SK-N-MC (cell line): Measurements from ENCODE around the gene MARCOL.

Experiments
- DNase-seq: peaks from one replicate; pipeline ENCODE4 v3.0.0-alpha.2; 2011; ENCODE audit warnings: low read depth, low spot score
- H3K27ac ChIP-seq: fragments of 200-600 bp; sonication (generic); 2 replicates; pipeline ENCODE4 v1.5.1; 2016; ENCODE audit warnings: mixed run types
- H3K36me3 ChIP-seq: fragments of 200-600 bp; sonication (generic); 2 replicates; pipeline ENCODE4 v1.6.1; 2017; ENCODE audit warnings: antibody characterized with exemption, low read length, mixed read lengths; ENCODE audit not compliant: insufficient read depth
- H3K4me3 ChIP-seq: fragments of 200-600 bp; sonication (generic); 2 replicates; pipeline ENCODE4 v1.5.1; 2016
- H3K9ac ChIP-seq: fragments of 200-600 bp; sonication (generic); 2 replicates; pipeline ENCODE4 v1.8.0; 2017; ENCODE audit warnings: mixed run types, mixed read lengths; ENCODE audit not compliant: insufficient read length
- H3K9me3 ChIP-seq: fragments of 200-600 bp; sonication (generic); 2 replicates; pipeline ENCODE4 v1.6.1; 2017; ENCODE audit warnings: low read depth, mild to moderate bottlenecking, antibody characterized with exemption, low read length, moderate library complexity, mixed read lengths
- EZH2 ChIP-seq: fragments of 200-600 bp; sonication (generic); IDR thresholded peaks from one replicate; pipeline ENCODE4 v1.6.1; 2017; ENCODE audit warnings: antibody characterized with exemption
- FOXP2 ChIP-seq: optimal IDR thresholded peaks from 2 replicates; pipeline ENCODE3; 2011; ENCODE audit warnings: mild to moderate bottlenecking, moderate library complexity; ENCODE audit not compliant: insufficient read depth; ENCODE audit errors: extremely low read length, control extremely low read depth
- POLR2AphosphoS5 ChIP-seq: IDR thresholded peaks from 2 replicates; pipeline ENCODE4 v1.6.1; 2012; ENCODE audit warnings: mild to moderate bottlenecking, low read depth, low read length, borderline replicate concordance

The MARCOL gene

DNA sequence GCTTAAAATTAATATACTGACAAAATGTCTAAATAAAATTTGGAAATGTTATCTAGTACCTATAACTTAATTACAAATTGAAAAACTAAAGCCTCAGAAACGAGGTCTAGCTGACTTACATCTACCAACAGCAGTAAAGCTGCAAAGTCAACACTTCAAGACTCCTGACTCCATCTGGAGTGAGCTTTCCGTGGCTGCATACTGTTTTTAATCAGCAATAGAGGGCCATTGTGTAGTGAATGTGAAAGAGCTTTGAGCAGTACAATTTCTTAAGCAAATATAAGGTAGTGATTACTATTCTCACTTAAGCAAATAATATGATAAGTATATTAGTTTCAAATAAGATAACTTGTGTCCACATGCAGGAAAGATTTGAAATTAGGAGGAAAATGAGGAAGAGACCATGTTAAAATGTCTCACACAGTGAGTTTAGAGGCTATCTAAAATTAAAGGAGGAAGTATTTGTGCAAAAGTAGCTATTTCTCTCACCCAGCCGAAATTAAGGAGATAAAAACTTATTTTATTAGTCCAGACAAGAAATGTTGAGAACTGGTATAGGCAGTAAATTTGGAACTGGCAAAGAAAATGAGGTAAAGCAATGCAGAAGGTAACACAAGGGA lies 29.1 kb upstream of the MARCOL start:
- DNase-seq: no peak
- no peak overlapping the region for H3K27ac ChIP-seq

DNA sequence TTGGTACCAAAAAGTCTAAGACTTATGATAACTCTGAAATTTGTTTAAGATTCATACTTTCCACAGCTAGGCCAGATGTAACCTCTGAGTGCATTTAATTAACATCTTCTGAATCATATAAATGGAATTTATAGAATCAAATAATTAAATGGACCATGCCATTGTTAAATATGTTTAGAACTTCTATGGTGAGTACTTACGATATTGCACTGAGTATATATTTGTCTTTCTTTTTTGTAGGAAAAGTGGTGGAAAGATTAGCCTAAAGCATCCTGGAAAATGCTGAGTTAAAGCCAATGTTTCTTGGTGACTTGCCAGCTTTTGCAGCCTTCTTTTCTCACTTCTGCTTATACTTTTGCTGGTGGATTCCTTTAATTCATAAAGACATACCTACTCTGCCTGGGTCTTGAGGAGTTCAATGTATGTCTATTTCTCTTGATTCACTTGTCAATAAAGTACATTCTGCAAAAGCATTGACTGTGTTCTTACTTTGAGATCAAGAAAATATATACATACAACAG lies 23.6 kb upstream of the MARCOL start:
- H3K4me3 ChIP-seq: no peak overlapping the region
- TF ChIP-seq FOXP2: no peak
- TF ChIP-seq EZH2: no peak
- TF ChIP-seq POLR2AphosphoS5: no peak
- H3K27ac ChIP-seq: no peak overlapping the region
- no peaks in the 10 kb centered on the region for H3K9me3 ChIP-seq
- no peak overlapping the region for H3K9ac ChIP-seq
- no peaks in the 10 kb centered on the region for H3K36me3 ChIP-seq
- no peak for DNase-seq

More for the DNA sequence above, 29.1 kb upstream of the MARCOL start:
- no peak overlapping the region for H3K9ac ChIP-seq
- H3K9me3 ChIP-seq: no peaks in the 10 kb centered on the region
- TF ChIP-seq EZH2 (no peak), POLR2AphosphoS5 (no peak), FOXP2 (no peak)
- no peak overlapping the region for H3K4me3 ChIP-seq
- no peaks in the 10 kb centered on the region for H3K36me3 ChIP-seq

DNA sequence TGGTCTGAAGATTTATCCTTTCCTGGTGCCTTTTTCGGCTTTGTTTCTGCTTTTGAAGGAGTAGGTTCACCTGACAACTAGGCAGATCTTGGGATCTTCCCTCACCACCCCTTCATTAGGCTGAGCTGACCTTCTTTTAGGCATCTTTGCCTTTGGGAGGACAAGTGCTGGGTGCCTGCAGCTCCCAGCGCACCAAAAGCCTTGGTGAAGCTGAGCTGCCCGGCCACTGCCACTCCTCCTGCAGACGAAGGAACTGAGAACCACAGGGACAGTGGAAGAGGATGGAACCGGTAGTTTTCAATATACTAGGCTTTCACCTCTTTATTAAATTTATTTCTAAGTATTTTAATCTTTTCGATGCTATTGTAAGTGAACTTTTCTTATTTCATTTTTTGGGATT lies 16.8 kb upstream of the MARCOL start:
- Histone ChIP-seq H3K9me3 (no peaks in the 10 kb centered on the region), H3K9ac (no peak overlapping the region), H3K4me3 (no peak overlapping the region), H3K27ac (no peak overlapping the region), H3K36me3 (no peaks in the 10 kb centered on the region)
- DNase-seq: no peak
- TF ChIP-seq POLR2AphosphoS5: no peak
- no peak for TF ChIP-seq FOXP2
- TF ChIP-seq EZH2: no peak

DNA sequence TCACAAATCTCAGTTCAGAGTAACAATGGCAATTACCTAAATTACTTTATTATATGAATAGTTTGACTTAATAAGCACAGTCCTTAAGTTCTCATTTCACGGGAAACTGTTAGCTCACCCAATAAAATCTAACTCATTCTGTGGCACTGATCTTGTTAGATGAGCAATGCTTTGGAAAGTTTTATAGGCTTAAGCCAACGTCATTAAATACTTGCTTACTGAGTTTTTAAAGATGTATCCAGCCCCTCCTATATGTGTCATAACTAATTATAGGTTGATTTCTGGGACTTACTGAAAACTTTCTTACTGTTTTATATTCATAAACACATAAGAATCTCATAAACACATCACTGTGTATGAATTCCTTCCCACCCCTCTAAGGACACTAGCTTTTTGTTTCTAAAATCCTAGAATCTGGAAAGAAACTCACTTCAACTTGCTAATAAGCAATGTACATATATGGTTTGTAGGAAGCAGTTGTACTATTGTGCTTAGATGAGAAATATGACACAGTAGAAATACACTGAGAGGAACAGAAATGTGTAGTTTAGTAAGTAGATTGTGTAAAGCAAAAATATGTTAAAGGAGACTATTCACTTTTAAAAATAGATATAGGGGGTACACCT lies 14.1 kb upstream of the MARCOL start:
- H3K9me3 ChIP-seq: no peaks in the 10 kb centered on the region
- no peaks in the 10 kb centered on the region for H3K36me3 ChIP-seq
- DNase-seq: no peak
- no peak for TF ChIP-seq EZH2
- TF ChIP-seq POLR2AphosphoS5: no peak
- TF ChIP-seq FOXP2: no peak
- H3K9ac ChIP-seq: no peak overlapping the region
- H3K27ac ChIP-seq: no peak overlapping the region
- no peak overlapping the region for H3K4me3 ChIP-seq

DNA sequence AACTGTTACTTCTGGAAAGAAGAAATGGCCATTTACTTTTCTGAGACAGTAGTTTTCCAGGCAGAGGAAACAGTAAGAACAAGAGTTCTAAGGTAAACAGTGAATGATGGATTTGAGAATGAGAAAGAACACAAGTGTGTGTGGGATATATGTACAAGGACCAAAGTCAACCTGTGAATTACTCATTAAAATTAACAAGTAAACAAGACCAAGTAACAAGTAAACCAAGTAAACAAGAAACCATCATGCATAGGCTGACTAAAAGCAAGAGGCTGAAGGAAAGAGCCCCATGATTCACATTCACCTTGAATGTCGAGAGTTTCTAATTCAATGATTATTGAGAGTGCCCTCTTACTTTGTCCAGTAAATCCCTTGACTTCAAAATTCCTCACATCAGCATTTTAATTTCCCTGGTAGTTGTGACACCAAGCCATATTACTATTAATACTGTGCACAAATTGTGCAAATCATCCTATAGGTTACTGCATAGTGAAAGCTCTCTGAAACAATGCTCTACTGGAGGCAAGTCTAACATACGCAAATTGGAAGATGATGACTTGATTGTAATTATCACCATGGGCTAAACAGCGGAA lies 9.8 kb upstream of the MARCOL start:
- Histone ChIP-seq H3K4me3 (no peak overlapping the region), H3K27ac (no peak overlapping the region), H3K9ac (no peak overlapping the region), H3K36me3 (no peaks in the 10 kb centered on the region), H3K9me3 (no peaks in the 10 kb centered on the region)
- DNase-seq: no peak
- no peak for TF ChIP-seq POLR2AphosphoS5
- TF ChIP-seq FOXP2: no peak
- TF ChIP-seq EZH2: no peak

GRCh38 chr5:148229840-148230239 lies 8.5 kb upstream of the MARCOL start:
- H3K27ac ChIP-seq: no peak overlapping the region
- no peak overlapping the region for H3K9ac ChIP-seq
- DNase-seq: no peak
- no peaks in the 10 kb centered on the region for H3K9me3 ChIP-seq
- no peaks in the 10 kb centered on the region for H3K36me3 ChIP-seq
- H3K4me3 ChIP-seq: no peak overlapping the region
- TF ChIP-seq FOXP2: no peak
- TF ChIP-seq POLR2AphosphoS5: no peak
- TF ChIP-seq EZH2: no peak

DNA sequence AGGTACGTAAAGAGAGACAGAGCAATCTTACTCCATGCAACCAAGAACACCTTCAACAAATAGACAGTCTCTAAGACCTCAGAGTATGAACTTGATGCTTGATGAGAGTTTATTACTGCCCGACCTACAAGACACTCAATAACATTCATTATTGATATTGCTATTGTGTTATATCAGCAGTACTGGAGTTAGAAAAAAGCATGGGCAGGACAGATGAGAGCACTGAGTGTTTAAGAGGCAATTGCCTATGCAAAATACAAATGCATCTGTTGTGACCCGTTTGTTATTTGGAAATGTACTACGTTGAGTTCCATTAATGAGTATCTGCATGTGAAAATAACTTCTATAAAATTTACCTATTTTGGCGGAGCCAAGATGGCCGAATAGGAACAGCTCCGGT lies 8.1 kb upstream of the MARCOL start:
- no peak overlapping the region for H3K4me3 ChIP-seq
- H3K36me3 ChIP-seq: no peaks in the 10 kb centered on the region
- no peak overlapping the region for H3K27ac ChIP-seq
- no peak overlapping the region for H3K9ac ChIP-seq
- TF ChIP-seq EZH2: no peak
- TF ChIP-seq POLR2AphosphoS5: no peak
- TF ChIP-seq FOXP2: no peak
- no peak for DNase-seq
- H3K9me3 ChIP-seq: no peaks in the 10 kb centered on the region

- H3K9ac ChIP-seq: no peak overlapping the region
- TF ChIP-seq FOXP2 (no peak), POLR2AphosphoS5 (no peak), EZH2 (no peak)
- H3K4me3 ChIP-seq: no peak overlapping the region
- H3K36me3 ChIP-seq: no peaks in the 10 kb centered on the region
- H3K27ac ChIP-seq: no peak overlapping the region
- H3K9me3 ChIP-seq: no peaks in the 10 kb centered on the region
- DNase-seq: no peak
Observed at GRCh38 chr5:148237785-148238417, 424 bp upstream of the MARCOL start.

GRCh38 chr5:148248894-148249293 lies 10.6 kb downstream of the MARCOL start:
- H3K9me3 ChIP-seq: no peaks in the 10 kb centered on the region
- DNase-seq: no peak
- H3K9ac ChIP-seq: no peak overlapping the region
- no peak for TF ChIP-seq FOXP2
- TF ChIP-seq EZH2: no peak
- TF ChIP-seq POLR2AphosphoS5: no peak
- no peak overlapping the region for H3K27ac ChIP-seq
- H3K4me3 ChIP-seq: no peak overlapping the region
- no peaks in the 10 kb centered on the region for H3K36me3 ChIP-seq
